Brain microvascular endothelial cell (primary cell): ENCODE measurements around the gene MAGI1.

Experiments used
- DNase-seq: peaks from one replicate; pipeline ENCODE4 v3.0.0-alpha.2; 2020
- H3K27ac ChIP-seq: fragments of 250-450 bp; sonication (Bioruptor Pico); 2 replicates; pipeline ENCODE4 v1.5.1; 2020; ENCODE audit warnings: mild to moderate bottlenecking, moderate library complexity
- H3K27me3 ChIP-seq: fragments of 250-450 bp; sonication (Bioruptor Pico); replicated peaks from 2 replicates; pipeline ENCODE4 v1.5.1; 2020; ENCODE audit warnings: mild to moderate bottlenecking
- H3K36me3 ChIP-seq: fragments of 250-450 bp; sonication (Bioruptor Pico); replicated peaks from 2 replicates; pipeline ENCODE4 v1.5.1; 2020; ENCODE audit warnings: mild to moderate bottlenecking
- H3K4me3 ChIP-seq: 2 replicates; pipeline ENCODE4 v1.5.1; 2011; ENCODE audit warnings: low read depth, mild to moderate bottlenecking, control low read depth, low read length, moderate library complexity
- CTCF ChIP-seq: IDR thresholded peaks from 2 replicates; pipeline ENCODE4 v1.5.1; 2011; ENCODE audit warnings: low read depth, mild to moderate bottlenecking, moderate library complexity, low read length, control low read depth, inconsistent platforms; ENCODE audit errors: missing control alignments
- in situ Hi-C: cut with HindIII; loops from 2 replicates; pipeline ENCODE4 v1.10.0; 2017; ENCODE audit warnings: low sequenced_read_pairs, low pct_ligation_motif_present

The MAGI1 gene

GRCh38 chr3:65584002-65584401 is 454.7 kb downstream of the MAGI1 start:
- in situ Hi-C loops, result no loop called here
- H3K27me3 ChIP-seq, result no peaks in the 10 kb centered on the region
- DNase-seq, result no peak
- TF ChIP-seq CTCF, result no peak
- no peak overlapping the region for H3K4me3 ChIP-seq
- no peaks in the 10 kb centered on the region for H3K36me3 ChIP-seq
- no peak overlapping the region for H3K27ac ChIP-seq

GRCh38 chr3:65583188-65583587 is 455.5 kb downstream of the MAGI1 start:
- no peaks in the 10 kb centered on the region for H3K36me3 ChIP-seq

GRCh38 chr3:65582012-65582717 is 456.6 kb downstream of the MAGI1 start:
- Histone ChIP-seq H3K27ac (no peak overlapping the region), H3K27me3 (no peaks in the 10 kb centered on the region), H3K4me3 (no peak overlapping the region), H3K36me3 (no peaks in the 10 kb centered on the region)
- in situ Hi-C loops, result no loop called here
- no peak for TF ChIP-seq CTCF
- no peak for DNase-seq

More at GRCh38 chr3:65583188-65583587, 455.5 kb downstream of the MAGI1 start:
- no peak overlapping the region for H3K4me3 ChIP-seq
- in situ Hi-C loops, result no loop called here
- no peak for DNase-seq
- no peak for TF ChIP-seq CTCF
- no peaks in the 10 kb centered on the region for H3K27me3 ChIP-seq
- no peak overlapping the region for H3K27ac ChIP-seq

GRCh38 chr3:65581313-65581712 is 457.4 kb downstream of the MAGI1 start:
- Histone ChIP-seq H3K36me3 (no peaks in the 10 kb centered on the region), H3K4me3 (no peak overlapping the region), H3K27me3 (no peaks in the 10 kb centered on the region), H3K27ac (no peak overlapping the region)
- DNase-seq, result no peak
- in situ Hi-C loops, result no loop called here
- TF ChIP-seq CTCF, result no peak

GRCh38 chr3:65578861-65579260 is 459.9 kb downstream of the MAGI1 start:
- no peak for TF ChIP-seq CTCF
- no peak for DNase-seq
- Histone ChIP-seq H3K36me3 (no peaks in the 10 kb centered on the region), H3K27me3 (no peaks in the 10 kb centered on the region), H3K4me3 (no peak overlapping the region), H3K27ac (no peak overlapping the region)
- in situ Hi-C loops, result no loop called here
